Adrenal gland (tissue), 5 donors: Measurements from ENCODE around the gene RAP1A.

ENCODE experiments used
- CTCF ChIP-seq, 6 experiments: fragments of 450-650 bp in 4 of 6; fragments of 200-600 bp in 2 of 6; sonication (generic) in 1 of 6; IDR thresholded peaks; 1 replicate in 5 of 6; 2 replicates in 1 of 6; pipeline versions ENCODE4 v1.5.1 to v1.8.0; 2016 to 2021; ENCODE audit warnings: antibody characterized with exemption in 6 of 6, mild to moderate bottlenecking in 2 of 6, moderate library complexity in 1 of 6
- POLR2A ChIP-seq, 2 donors: fragments of 450-650 bp; IDR thresholded peaks; one replicate each; pipeline ENCODE4 v1.6.1; 2017; ENCODE audit warnings: antibody characterized with exemption in 2 of 2, mild to moderate bottlenecking in 2 of 2, moderate library complexity in 1 of 2
- donor health status: DM: no; HTN: no; CAD: no.

- TF ChIP-seq CTCF (IDR thresholded peaks at IDR 0.05) (no peak), POLR2A (IDR thresholded peaks at IDR 0.05) (no peak)
Measured at GRCh38 chr1:111664652-111665051, 45.1 kb downstream of the RAP1A start.
